ENCODE results near the gene SZRD1.

GRCh38 chr1:16442265-16442664, 75.2 kb downstream of the SZRD1 start:
- TF ChIP-seq CTCF (IDR thresholded peaks at IDR 0.05) (no peak), EP300 (IDR thresholded peaks at IDR 0.05) (no peak), POLR2A (IDR thresholded peaks at IDR 0.05) (no peak), POLR2AphosphoS5 (IDR thresholded peaks at IDR 0.05) (no peak)

Measured in sigmoid colon (tissue), 4 donors.